Keratinocyte (primary cell): Measurements from ENCODE around the gene CENPV. TPM values are rescaled to one million over a fixed set of nuclear protein-coding genes. Genes with fewer than 3 reads are reported as not detected.

Experiments used
- DNase-seq: peaks from one replicate; pipeline ENCODE4 v3.0.0-alpha.2; 2011; ENCODE audit warnings: low read depth, missing footprints, low spot score
- FAIRE-seq: peaks from 2 replicates; lab custom pipeline; 2011; peaks lifted over from hg19 to GRCh38; lab: Jason Lieb, UNC
- H2AFZ ChIP-seq: 2 replicates; pipeline ENCODE4 v1.6.0; 2012; ENCODE audit warnings: low read length, control low read depth, inconsistent platforms; ENCODE audit not compliant: control insufficient read depth
- H3K27ac ChIP-seq: 2 replicates; pipeline ENCODE4 v1.5.1; 2011; ENCODE audit warnings: low read length; ENCODE audit not compliant: control insufficient read depth, insufficient read depth
- H3K27me3 ChIP-seq: 3 replicates; pipeline ENCODE4 v1.6.0; 2011; ENCODE audit warnings: low read length; ENCODE audit not compliant: control insufficient read depth, insufficient read depth; ENCODE audit errors: extremely low read depth
- H3K36me3 ChIP-seq, 2 experiments: 2 replicates in 1 of 2; 3 replicates in 1 of 2; pipeline ENCODE4 v1.5.1; 2011; ENCODE audit warnings: low read length in 2 of 2, mild to moderate bottlenecking in 1 of 2; ENCODE audit not compliant: control insufficient read depth in 2 of 2, insufficient read depth in 2 of 2; ENCODE audit errors: extremely low read depth in 1 of 2
- H3K4me1 ChIP-seq: 3 replicates; pipeline ENCODE4 v1.5.1; 2011; ENCODE audit warnings: low read length; ENCODE audit not compliant: control insufficient read depth, insufficient read depth; ENCODE audit errors: extremely low read depth
- H3K4me2 ChIP-seq: 3 replicates; pipeline ENCODE4 v1.6.0; 2011; ENCODE audit warnings: low read depth, low read length; ENCODE audit not compliant: control insufficient read depth, insufficient read depth; ENCODE audit errors: extremely low read depth
- H3K4me3 ChIP-seq, 3 experiments: fragments of 200-600 bp in 1 of 3; sonication (generic) in 1 of 3; 2 replicates in 2 of 3; 3 replicates in 1 of 3; pipeline ENCODE4 v1.5.1; 2011 to 2016; ENCODE audit warnings: low read length in 3 of 3, mild to moderate bottlenecking in 3 of 3, control low read depth in 2 of 3, inconsistent platforms in 1 of 3, low read depth in 1 of 3, mixed read lengths in 1 of 3, mixed run types in 1 of 3, moderate library complexity in 1 of 3; ENCODE audit not compliant: control insufficient read depth in 2 of 3, insufficient read depth in 2 of 3; ENCODE audit errors: extremely low read depth in 1 of 3
- H3K79me2 ChIP-seq: 2 replicates; pipeline ENCODE4 v1.6.0; 2012; ENCODE audit warnings: low read length; ENCODE audit not compliant: control insufficient read depth, insufficient read depth
- H3K9ac ChIP-seq: 3 replicates; pipeline ENCODE4 v1.6.0; 2011; ENCODE audit warnings: low read length; ENCODE audit not compliant: control insufficient read depth, insufficient read depth; ENCODE audit errors: extremely low read depth
- H3K9me1 ChIP-seq: 3 replicates; pipeline ENCODE4 v1.6.0; 2011; ENCODE audit warnings: low read length; ENCODE audit not compliant: control insufficient read depth, insufficient read depth; ENCODE audit errors: extremely low read depth
- H3K9me3 ChIP-seq: 2 replicates; pipeline ENCODE4 v1.5.1; 2012; ENCODE audit warnings: low read depth, low read length; ENCODE audit not compliant: control insufficient read depth
- H4K20me1 ChIP-seq: 3 replicates; pipeline ENCODE4 v1.6.0; 2011; ENCODE audit warnings: low read length; ENCODE audit not compliant: control insufficient read depth, insufficient read depth; ENCODE audit errors: extremely low read depth
- CTCF ChIP-seq, 3 experiments: IDR thresholded peaks in 1 of 3; conservative IDR thresholded peaks in 1 of 3; optimal IDR thresholded peaks in 1 of 3; 2 replicates in 2 of 3; 3 replicates in 1 of 3; pipeline versions ENCODE3 to v1.5.1; 2011; ENCODE audit warnings: low read length in 3 of 3, mild to moderate bottlenecking in 3 of 3, moderate library complexity in 2 of 3, control low read depth in 1 of 3, inconsistent platforms in 1 of 3; ENCODE audit not compliant: insufficient read depth in 2 of 3; ENCODE audit errors: extremely low read depth in 1 of 3
- EZH2 ChIP-seq: IDR thresholded peaks from one replicate; pipeline ENCODE4 v1.6.1; 2012; ENCODE audit warnings: inconsistent platforms, mild to moderate bottlenecking, low read length, moderate library complexity
- dilution Hi-C: fragments of 300-500 bp; cut with MboI; formaldehyde crosslinking; loops from one replicate; pipeline ENCODE4 v1.7.0; 2020; ENCODE audit warnings: low sequenced_read_pairs; ENCODE audit not compliant: extremely low pct_ligation_motif_present
- polyA plus RNA-seq, 5 experiments: library from polyadenylated mRNA; depleted of rRNA in 3 of 5; stranded (reverse) in 3 of 5; stranded (forward) in 1 of 5; unstranded in 1 of 5; fragments of >200 nt; gene quantifications; 1 replicate in 1 of 5; 2 replicates in 3 of 5; 3 replicates in 1 of 5; pipeline versions ENCODE4 v1.2.1 to v1.2.3, GENCODE V29; 2011 to 2012; ENCODE audit warnings: missing spikeins in 2 of 5, low read depth in 1 of 5, low replicate concordance in 1 of 5

The CENPV gene
- polyA plus RNA-seq, 1 donor (not counting 4 experiments of a cell fraction or from before 2014, with no cell fraction given): 1.5 TPM

- H3K9ac ChIP-seq: no peak overlapping the region
- no peak for TF ChIP-seq CTCF (optimal IDR thresholded peaks at IDR 0.05 in 1 of 3, IDR thresholded peaks at IDR 0.05 in 1 of 3, conservative IDR thresholded peaks at IDR 0.05 in 1 of 3; ENCODE audit: extremely low read depth in 1 of 3, insufficient read depth in 2 of 3, low read length in 3 of 3)
- TF ChIP-seq EZH2: no peak
- H4K20me1 ChIP-seq: no peaks in the 10 kb centered on the region
- H3K4me3 ChIP-seq: no peak overlapping the region
- H3K4me2 ChIP-seq: no peak overlapping the region
- H3K9me3 ChIP-seq: no peaks in the 10 kb centered on the region
- DNase-seq (no peak), FAIRE-seq (no peak)
- no peaks in the 10 kb centered on the region for H3K79me2 ChIP-seq
- H3K4me1 ChIP-seq: peaks cover 7% of the 10 kb centered on the region
- no peaks in the 10 kb centered on the region for H3K27me3 ChIP-seq
- H3K9me1 ChIP-seq: no peaks in the 10 kb centered on the region
- no peak overlapping the region for H2AFZ ChIP-seq
- dilution Hi-C loops: no loop called here
- H3K36me3 ChIP-seq: peaks cover 0 to 4% of the 10 kb centered on the region in 2 experiments
- no peak overlapping the region for H3K27ac ChIP-seq
These were observed 47.1 kb downstream of the CENPV start for GRCh38 chr17:16306211-16306610.

GRCh38 chr17:16304830-16305229 is 48.4 kb downstream of the CENPV start:
- dilution Hi-C loops: no loop called here
- Histone ChIP-seq H4K20me1 (no peaks in the 10 kb centered on the region), H3K9me3 (no peaks in the 10 kb centered on the region), H3K9me1 (no peaks in the 10 kb centered on the region), H3K4me2 (no peak overlapping the region), H3K27ac (no peak overlapping the region), H3K4me1 (peaks cover 7% of the 10 kb centered on the region), H3K9ac (no peak overlapping the region), H3K36me3 (peaks cover 0 to 4% of the 10 kb centered on the region in 2 experiments), H3K27me3 (no peaks in the 10 kb centered on the region), H3K4me3 (no peak overlapping the region), H3K79me2 (no peaks in the 10 kb centered on the region), H2AFZ (no peak overlapping the region)
- TF ChIP-seq CTCF (optimal IDR thresholded peaks at IDR 0.05 in 1 of 3, IDR thresholded peaks at IDR 0.05 in 1 of 3, conservative IDR thresholded peaks at IDR 0.05 in 1 of 3; ENCODE audit: extremely low read depth in 1 of 3, insufficient read depth in 2 of 3, low read length in 3 of 3): peak; percentile 24 to 54 (median 28)
- TF ChIP-seq EZH2: no peak
- FAIRE-seq (no peak), DNase-seq (no peak)
